Fibroblast of upper back skin (primary cell): Measurements from ENCODE around the gene GATA6.
A peak's percentile ranks its signal among the peaks of the same experiment; 100 is the strongest.

Source experiments
- DNase-seq: peaks from one replicate; pipeline ENCODE4 v3.0.0-alpha.2; 2013

Gene GATA6

GRCh38 chr18:22167091-22167470 lies 2.3 kb upstream of the GATA6 start:
- no peak for DNase-seq

GRCh38 chr18:22167471-22168241 lies 1.7 kb upstream of the GATA6 start:
- no peak for DNase-seq

- no peak for DNase-seq
These were observed 948 bp upstream of the GATA6 start for GRCh38 chr18:22168360-22168921.

- no peak for DNase-seq
These were observed 566 bp downstream of the GATA6 start for GRCh38 chr18:22169889-22170420.

- DNase-seq: peak; percentile 45
These were observed 1.2 kb downstream of the GATA6 start for GRCh38 chr18:22170421-22171257.

- DNase-seq: no peak
These were observed 2.1 kb downstream of the GATA6 start for GRCh38 chr18:22171258-22172119.

GRCh38 chr18:22172120-22172582 lies 2.8 kb downstream of the GATA6 start:
- no peak for DNase-seq

- no peak for DNase-seq
These were observed 3.2 kb downstream of the GATA6 start for GRCh38 chr18:22172594-22173049.

GRCh38 chr18:22173221-22173927 lies 4.0 kb downstream of the GATA6 start:
- DNase-seq: no peak

- no peak for DNase-seq
These were observed 4.5 kb downstream of the GATA6 start for GRCh38 chr18:22173928-22174301.

GRCh38 chr18:22174341-22175145 lies 5.2 kb downstream of the GATA6 start:
- DNase-seq: no peak

- no peak for DNase-seq
These were observed 6.0 kb downstream of the GATA6 start for GRCh38 chr18:22175346-22175745.

GRCh38 chr18:22176420-22177326 lies 7.3 kb downstream of the GATA6 start:
- no peak for DNase-seq

- no peak for DNase-seq
These were observed 8.0 kb downstream of the GATA6 start for GRCh38 chr18:22177327-22177871.

- DNase-seq: no peak
These were observed 9.8 kb downstream of the GATA6 start for GRCh38 chr18:22179174-22179573.

- DNase-seq: no peak
These were observed 10.2 kb downstream of the GATA6 start for GRCh38 chr18:22179631-22180030.

GRCh38 chr18:22180722-22181121 lies 11.3 kb downstream of the GATA6 start:
- DNase-seq: no peak

- no peak for DNase-seq
These were observed 13.7 kb downstream of the GATA6 start for GRCh38 chr18:22182884-22183697.
